ENCODE results near the gene SYNGR2.
"Not testable (repeated sequence)": the region's sequence is repeated elsewhere in the genome, so short reads cannot be mapped to it uniquely, and the experiment has no call there.

The SYNGR2 gene

GRCh38 chr17:78130437-78131101 is 37.8 kb upstream of the SYNGR2 start, which contains the start of gene TMC8:
Gene TMC8 (plus strand): TSS chr17:78130771. CDS start chr17:78131589, 818 bp downstream.
- no peak for DNase-seq

GRCh38 chr17:78131172-78132083 is 37.0 kb upstream of the SYNGR2 start:
- no peak for DNase-seq

- DNase-seq = no peak
Measured at GRCh38 chr17:78132084-78132676, 36.2 kb upstream of the SYNGR2 start.

DNA sequence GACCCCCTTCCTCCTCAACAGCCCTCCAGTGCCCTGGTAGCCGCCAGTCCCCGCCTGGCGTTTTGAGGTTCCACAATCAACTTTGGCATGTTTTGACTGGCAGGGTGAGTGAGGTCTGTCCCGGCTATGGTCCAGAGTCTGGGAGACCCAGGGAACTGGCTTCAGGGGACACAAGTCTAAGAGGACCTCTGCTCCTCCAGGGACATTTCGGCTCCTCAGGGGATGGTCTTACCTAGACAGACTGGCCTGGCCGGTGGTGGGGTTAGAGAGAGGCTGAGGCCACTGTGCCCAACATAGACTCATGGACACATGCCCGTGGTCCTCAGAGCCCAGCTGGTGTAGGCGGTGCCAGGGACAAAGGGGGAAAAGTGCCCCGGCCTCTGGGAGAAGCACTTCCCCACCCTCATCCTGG is 35.6 kb upstream of the SYNGR2 start:
- no peak for DNase-seq

DNA sequence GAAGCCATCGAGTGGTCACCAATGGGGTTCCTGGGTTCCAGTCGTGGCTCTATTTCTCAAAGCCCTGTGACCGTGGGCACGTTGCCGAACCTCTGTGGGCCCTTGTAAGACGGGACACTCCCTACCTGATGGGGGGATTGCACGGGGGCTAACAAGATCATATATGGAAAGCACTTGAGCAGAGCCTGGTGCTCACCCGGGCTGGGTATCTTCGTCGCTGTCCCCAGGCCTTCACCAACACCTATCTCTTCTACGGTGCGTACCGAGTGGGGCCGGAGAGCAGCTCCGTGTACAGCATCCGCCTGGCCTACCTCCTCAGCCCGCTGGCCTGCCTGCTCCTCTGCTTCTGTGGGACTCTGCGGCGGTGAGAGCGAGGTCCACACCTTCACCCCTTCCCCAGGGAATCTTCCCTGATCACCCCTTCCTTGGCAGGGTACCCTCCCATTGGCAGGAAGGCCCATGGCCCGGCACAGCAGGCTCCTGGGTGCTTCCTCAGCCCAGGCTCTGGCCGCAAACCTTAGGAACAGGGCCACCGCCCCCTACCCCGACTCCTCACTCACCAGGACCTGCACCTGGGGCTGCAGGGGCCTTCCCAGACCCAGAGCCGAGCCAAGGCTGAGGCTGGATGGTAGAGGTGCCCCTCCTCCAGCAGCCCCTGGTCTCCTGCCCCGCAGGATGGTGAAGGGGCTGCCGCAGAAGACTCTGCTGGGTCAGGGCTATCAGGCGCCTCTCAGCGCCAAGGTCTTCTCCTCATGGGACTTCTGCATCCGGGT is 35.0 kb upstream of the SYNGR2 start:
- no peak for DNase-seq

DNA sequence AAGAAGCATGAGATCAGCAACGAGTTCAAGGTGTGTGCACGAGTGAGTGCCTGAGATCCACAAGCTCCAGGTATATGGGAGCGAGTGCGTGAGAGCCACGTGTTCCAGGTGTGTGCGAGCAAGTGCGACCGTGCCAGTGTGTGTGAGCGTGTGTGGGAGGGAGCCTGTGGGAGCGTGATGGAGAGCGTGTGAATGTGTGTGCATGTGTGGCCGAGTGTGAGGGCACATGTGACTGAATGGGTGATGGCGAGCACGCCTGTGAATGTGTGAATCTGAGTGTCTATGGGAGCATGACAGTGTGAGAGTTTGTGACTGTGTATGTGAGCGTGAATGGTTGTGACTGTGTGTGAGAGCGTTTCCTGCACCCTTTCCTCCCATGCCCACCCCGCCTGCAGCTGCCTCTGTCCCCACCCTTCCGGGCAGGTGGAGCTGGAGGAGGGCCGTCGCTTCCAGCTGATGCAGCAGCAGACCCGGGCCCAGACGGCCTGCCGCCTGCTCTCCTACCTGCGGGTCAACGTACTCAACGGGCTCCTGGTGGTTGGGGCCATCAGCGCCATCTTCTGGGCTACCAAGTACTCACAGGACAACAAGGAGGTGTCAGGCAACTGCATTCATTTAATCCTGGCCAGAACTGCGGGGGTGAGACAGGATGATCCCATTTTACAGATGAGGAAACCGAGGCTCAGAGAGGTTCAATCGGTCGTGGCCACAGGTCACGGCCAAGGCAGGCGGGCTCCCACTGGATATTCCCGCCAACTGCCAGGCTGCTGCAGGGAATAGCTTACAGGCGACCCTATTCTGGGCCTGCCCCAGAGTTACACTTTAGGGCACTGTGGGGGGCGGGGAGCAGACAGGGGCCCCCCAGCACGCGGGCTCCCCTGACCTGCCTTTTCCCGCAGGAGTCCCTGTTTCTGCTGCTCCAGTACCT is 34.1 kb upstream of the SYNGR2 start:
- DNase-seq = no peak

DNA sequence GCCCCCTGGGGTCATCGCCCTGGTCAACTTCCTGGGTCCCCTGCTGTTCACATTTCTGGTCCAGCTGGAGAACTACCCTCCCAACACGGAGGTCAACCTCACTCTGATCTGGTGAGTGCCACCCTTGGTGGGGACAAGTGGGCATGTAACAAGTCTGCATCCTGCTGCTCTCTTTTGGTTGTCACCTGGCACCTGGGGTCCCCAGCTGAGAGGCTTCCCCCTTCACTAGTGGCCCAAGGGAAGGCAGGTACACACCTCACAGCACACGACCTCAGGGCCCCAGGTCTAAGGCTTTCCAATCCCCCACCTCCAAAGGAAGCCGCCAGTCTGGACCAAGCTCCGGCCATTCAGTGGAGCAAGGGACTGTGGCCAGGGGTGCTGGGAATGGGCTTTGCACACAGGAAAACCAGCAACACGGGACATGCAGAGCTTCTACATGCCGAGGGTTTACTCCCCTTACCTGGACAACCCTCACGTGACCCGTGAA is 33.4 kb upstream of the SYNGR2 start:
- no peak for DNase-seq

DNA sequence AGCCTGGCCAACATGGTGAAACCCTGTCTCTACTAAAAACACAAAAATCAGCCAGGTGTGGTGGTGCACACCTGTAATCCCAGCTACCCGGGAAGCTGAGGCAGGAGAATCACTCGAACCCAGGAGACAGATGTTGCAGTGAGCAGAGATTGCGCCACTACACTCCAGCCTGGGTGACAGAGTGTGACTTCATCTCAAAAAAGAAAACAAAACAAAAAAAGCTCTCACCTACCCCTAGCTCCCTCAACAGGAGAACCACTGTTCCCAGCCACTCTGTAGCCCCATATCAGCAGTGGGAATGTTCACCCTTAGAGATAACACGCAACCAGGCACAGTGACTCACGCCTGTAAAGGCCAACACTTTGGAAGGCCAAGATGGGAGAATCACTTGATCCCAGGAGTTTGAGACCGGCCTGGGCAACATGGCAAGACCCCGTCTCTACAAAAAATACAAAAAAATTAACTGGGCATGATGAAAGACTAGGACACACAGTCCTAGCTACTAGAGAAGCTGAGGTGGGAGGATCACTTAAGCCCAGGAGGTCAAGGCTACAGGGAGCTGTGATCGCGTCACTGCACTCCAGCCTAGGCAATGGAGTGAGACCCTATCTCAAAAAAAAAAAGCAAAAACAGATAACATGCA is 32.4 kb upstream of the SYNGR2 start:
- no peak for DNase-seq

GRCh38 chr17:78137392-78138203 is 30.8 kb upstream of the SYNGR2 start:
- DNase-seq = no peak

GRCh38 chr17:78138204-78139060 is 29.9 kb upstream of the SYNGR2 start:
- no peak for DNase-seq

GRCh38 chr17:78139861-78140168 is 28.6 kb upstream of the SYNGR2 start:
- not testable (repeated sequence) for DNase-seq

GRCh38 chr17:78140169-78141051 is 28.0 kb upstream of the SYNGR2 start:
- DNase-seq = no peak

DNA sequence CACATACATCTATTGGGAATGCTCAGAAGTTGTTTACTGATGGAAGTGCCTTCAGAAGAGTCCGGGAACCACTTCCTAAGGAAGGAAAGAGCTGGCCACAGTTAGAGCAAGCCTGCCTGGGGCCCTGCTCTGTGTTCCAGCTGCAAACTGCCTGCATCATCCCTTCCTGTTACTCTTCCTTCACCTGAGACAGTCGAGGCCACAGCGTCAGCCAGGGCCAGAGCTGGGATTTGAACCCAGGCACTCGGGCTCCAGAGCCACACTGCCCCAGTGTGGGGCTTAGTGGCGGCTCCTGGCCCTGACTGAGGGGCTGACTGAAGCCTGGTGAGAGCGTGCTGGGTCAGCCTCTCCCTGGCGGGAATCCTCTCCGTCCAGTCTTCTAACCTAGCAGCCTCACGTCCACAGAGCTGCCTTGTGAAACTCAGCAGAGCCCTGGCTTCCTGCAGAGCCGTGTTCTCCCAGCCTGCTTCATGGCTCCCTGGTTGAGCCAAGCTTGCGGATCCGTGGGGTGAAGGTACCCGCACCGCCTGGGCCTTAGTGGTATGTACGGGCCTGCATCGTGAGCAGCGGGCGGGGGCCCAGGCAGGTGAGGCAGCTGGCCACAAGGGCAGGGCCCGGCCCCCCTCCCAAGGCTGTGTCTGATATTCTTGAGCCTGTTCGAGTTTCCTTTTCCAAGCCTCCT is 26.8 kb upstream of the SYNGR2 start:
- DNase-seq = no peak

GRCh38 chr17:78142119-78142861 is 26.1 kb upstream of the SYNGR2 start:
- DNase-seq = no peak

GRCh38 chr17:78143214-78144146 is 24.9 kb upstream of the SYNGR2 start:
- no peak for DNase-seq
